DOHH2 (cell line): ENCODE data around the gene ATP5PB.

ENCODE experiments used
- EZH2phosphoT487 ChIP-seq: fragments of 200-600 bp; sonication (generic); IDR thresholded peaks from 2 replicates; pipeline ENCODE4 v1.6.1; 2017; ENCODE audit warnings: borderline replicate concordance, mild to moderate bottlenecking, antibody characterized with exemption, low read length, moderate library complexity, mixed read lengths
- TF ChIP-seq, protein P1 (sequence below): fragments of 200-600 bp; sonication (generic); IDR thresholded peaks from one replicate; pipeline ENCODE4 v1.5.1; 2014; ENCODE audit warnings: antibody characterized with exemption, mild to moderate bottlenecking, low read depth, low read length; ENCODE audit not compliant: poor library complexity, severe bottlenecking

DNA sequence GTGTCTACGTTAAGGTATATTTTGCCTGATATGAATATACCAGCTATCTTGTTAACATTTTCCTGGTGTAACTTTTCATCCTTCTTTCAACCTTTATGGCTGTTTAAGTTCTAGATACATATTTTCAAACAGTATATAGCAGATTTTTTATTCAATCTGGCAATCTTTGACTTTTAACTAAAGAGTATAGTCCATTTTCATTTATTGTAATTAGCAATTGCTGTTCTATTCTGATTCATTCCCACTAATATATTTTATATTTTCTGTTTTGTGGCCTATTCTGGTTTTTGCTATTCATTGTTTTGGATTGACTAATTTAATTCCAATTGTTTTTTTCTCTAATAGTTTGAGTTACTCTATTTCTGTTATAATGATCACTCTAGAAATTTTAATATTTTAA is 17.2 kb downstream of the ATP5PB start:
- TF ChIP-seq, protein P1, sequence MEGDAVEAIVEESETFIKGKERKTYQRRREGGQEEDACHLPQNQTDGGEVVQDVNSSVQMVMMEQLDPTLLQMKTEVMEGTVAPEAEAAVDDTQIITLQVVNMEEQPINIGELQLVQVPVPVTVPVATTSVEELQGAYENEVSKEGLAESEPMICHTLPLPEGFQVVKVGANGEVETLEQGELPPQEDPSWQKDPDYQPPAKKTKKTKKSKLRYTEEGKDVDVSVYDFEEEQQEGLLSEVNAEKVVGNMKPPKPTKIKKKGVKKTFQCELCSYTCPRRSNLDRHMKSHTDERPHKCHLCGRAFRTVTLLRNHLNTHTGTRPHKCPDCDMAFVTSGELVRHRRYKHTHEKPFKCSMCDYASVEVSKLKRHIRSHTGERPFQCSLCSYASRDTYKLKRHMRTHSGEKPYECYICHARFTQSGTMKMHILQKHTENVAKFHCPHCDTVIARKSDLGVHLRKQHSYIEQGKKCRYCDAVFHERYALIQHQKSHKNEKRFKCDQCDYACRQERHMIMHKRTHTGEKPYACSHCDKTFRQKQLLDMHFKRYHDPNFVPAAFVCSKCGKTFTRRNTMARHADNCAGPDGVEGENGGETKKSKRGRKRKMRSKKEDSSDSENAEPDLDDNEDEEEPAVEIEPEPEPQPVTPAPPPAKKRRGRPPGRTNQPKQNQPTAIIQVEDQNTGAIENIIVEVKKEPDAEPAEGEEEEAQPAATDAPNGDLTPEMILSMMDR = no peak
- TF ChIP-seq EZH2phosphoT487 = no peak
